Measurements from ENCODE around the gene NHS. TPM values are rescaled to one million over a fixed set of nuclear protein-coding genes. Genes with fewer than 3 reads are reported as not detected.

Gene NHS
- total RNA-seq, 1 donor from 2014 or later, result 12.1 TPM

GRCh38 chrX:17417372-17417771 lies 42.4 kb downstream of the NHS start:
- Histone ChIP-seq H4K20me1 (ENCODE audit: low read depth) (no peaks in the 10 kb centered on the region), H3K27ac (no peak overlapping the region)
- no peak overlapping the region for H3K4me3 Mint-ChIP-seq

GRCh38 chrX:17425136-17425535 lies 50.1 kb downstream of the NHS start:
- no peaks in the 10 kb centered on the region for H3K9me3 ChIP-seq (ENCODE audit: low read depth)
- no peaks in the 10 kb centered on the region for H3K36me3 ChIP-seq
- no peaks in the 10 kb centered on the region for H3F3A ChIP-seq (ENCODE audit: low read depth)
- H3K9ac ChIP-seq, result no peak overlapping the region
- H3K4me2 ChIP-seq, result no peak overlapping the region
- Mint-ChIP-seq H3K36me3 (peaks cover 2% of the 10 kb centered on the region), H3K27ac (no peak overlapping the region), H3K27me3 (ENCODE audit: insufficient read depth, low read depth) (peaks cover 5% of the 10 kb centered on the region), H3K4me3 (no peak overlapping the region), H3K4me1 (peaks cover 7% of the 10 kb centered on the region), H3K9me3 (peaks cover 3% of the 10 kb centered on the region)
- H3K4me3 ChIP-seq, result no peak overlapping the region
- no peaks in the 10 kb centered on the region for H3K79me2 ChIP-seq (ENCODE audit: low read depth)
- no peak overlapping the region for H2AFZ ChIP-seq (replicated peaks)
- no peaks in the 10 kb centered on the region for H4K20me1 ChIP-seq (ENCODE audit: low read depth)
- H3K27me3 ChIP-seq, result no peaks in the 10 kb centered on the region
- no peaks in the 10 kb centered on the region for H3K4me1 ChIP-seq
- TF ChIP-seq EZH2phosphoT487 (IDR thresholded peaks at IDR 0.05) (no peak), CTCF (IDR thresholded peaks at IDR 0.05) (no peak), EZH2 (IDR thresholded peaks at IDR 0.05) (no peak)
- H3K27ac ChIP-seq, result no peak overlapping the region
- no peak for DNase-seq (ENCODE audit: low spot score)

More at GRCh38 chrX:17417372-17417771, 42.4 kb downstream of the NHS start:
- Histone ChIP-seq H3K4me3 (no peak overlapping the region), H3F3A (ENCODE audit: low read depth) (no peaks in the 10 kb centered on the region), H3K79me2 (ENCODE audit: low read depth) (no peaks in the 10 kb centered on the region), H2AFZ (replicated peaks) (no peak overlapping the region), H3K4me2 (no peak overlapping the region), H3K36me3 (no peaks in the 10 kb centered on the region), H3K9me3 (ENCODE audit: low read depth) (no peaks in the 10 kb centered on the region), H3K9ac (no peak overlapping the region), H3K4me1 (peaks cover 19% of the 10 kb centered on the region), H3K27me3 (no peaks in the 10 kb centered on the region)
- Mint-ChIP-seq H3K27me3 (ENCODE audit: insufficient read depth, low read depth) (peaks cover 3% of the 10 kb centered on the region), H3K27ac (no peak overlapping the region), H3K9me3 (peaks cover 10% of the 10 kb centered on the region), H3K4me1 (peaks cover 44% of the 10 kb centered on the region), H3K36me3 (peaks cover 4% of the 10 kb centered on the region)
- TF ChIP-seq CTCF (IDR thresholded peaks at IDR 0.05), result no peak
- no peak for TF ChIP-seq EZH2phosphoT487 (IDR thresholded peaks at IDR 0.05)
- TF ChIP-seq EZH2 (IDR thresholded peaks at IDR 0.05), result no peak
- DNase-seq (ENCODE audit: low spot score), result no peak

- Mint-ChIP-seq H3K36me3 (peaks cover 2% of the 10 kb centered on the region), H3K4me3 (no peak overlapping the region), H3K9me3 (peaks cover 1% of the 10 kb centered on the region), H3K27ac (no peak overlapping the region), H3K27me3 (ENCODE audit: insufficient read depth, low read depth) (peaks cover 5% of the 10 kb centered on the region), H3K4me1 (peaks cover 7% of the 10 kb centered on the region)
- Histone ChIP-seq H3K4me1 (no peaks in the 10 kb centered on the region), H3K79me2 (ENCODE audit: low read depth) (no peaks in the 10 kb centered on the region), H3F3A (ENCODE audit: low read depth) (no peaks in the 10 kb centered on the region), H4K20me1 (ENCODE audit: low read depth) (no peaks in the 10 kb centered on the region), H3K27ac (no peak overlapping the region), H3K36me3 (no peaks in the 10 kb centered on the region), H3K4me2 (no peak overlapping the region), H2AFZ (replicated peaks) (no peak overlapping the region), H3K27me3 (no peaks in the 10 kb centered on the region), H3K9ac (no peak overlapping the region), H3K4me3 (no peak overlapping the region), H3K9me3 (ENCODE audit: low read depth) (no peaks in the 10 kb centered on the region)
- DNase-seq (ENCODE audit: low spot score), result no peak
- no peak for TF ChIP-seq CTCF (IDR thresholded peaks at IDR 0.05)
- TF ChIP-seq EZH2 (IDR thresholded peaks at IDR 0.05), result no peak
- no peak for TF ChIP-seq EZH2phosphoT487 (IDR thresholded peaks at IDR 0.05)
These were observed 50.6 kb downstream of the NHS start for GRCh38 chrX:17425551-17425950.

Data from neural progenitor cell (in vitro differentiated cells).